ENCODE measurements around the gene MCC.

Gene MCC

GRCh38 chr5:113133211-113133975, 354.9 kb downstream of the MCC start:
- no peak overlapping the region for H3K27ac ChIP-seq (replicated peaks)
- H3K27me3 ChIP-seq (ENCODE audit: insufficient read depth, poor library complexity, severe bottlenecking) = no peaks in the 10 kb centered on the region
- H3K4me3 ChIP-seq (replicated peaks; ENCODE audit: insufficient read depth, low read length) = no peak overlapping the region
- no peak for TF ChIP-seq POLR2AphosphoS5 (IDR thresholded peaks at IDR 0.05; ENCODE audit: low read depth)
- TF ChIP-seq SPI1 (IDR thresholded peaks at IDR 0.05; ENCODE audit: borderline replicate concordance, low read depth) = peak; percentile 60
- no peak for DNase-seq (ENCODE audit: low read depth in 1 of 2, low spot score in 1 of 2)

GRCh38 chr5:113132564-113132963, 355.7 kb downstream of the MCC start:
- DNase-seq (ENCODE audit: low read depth in 1 of 2, low spot score in 1 of 2) = no peak
- no peak for TF ChIP-seq POLR2AphosphoS5 (IDR thresholded peaks at IDR 0.05; ENCODE audit: low read depth)
- TF ChIP-seq, protein P1, sequence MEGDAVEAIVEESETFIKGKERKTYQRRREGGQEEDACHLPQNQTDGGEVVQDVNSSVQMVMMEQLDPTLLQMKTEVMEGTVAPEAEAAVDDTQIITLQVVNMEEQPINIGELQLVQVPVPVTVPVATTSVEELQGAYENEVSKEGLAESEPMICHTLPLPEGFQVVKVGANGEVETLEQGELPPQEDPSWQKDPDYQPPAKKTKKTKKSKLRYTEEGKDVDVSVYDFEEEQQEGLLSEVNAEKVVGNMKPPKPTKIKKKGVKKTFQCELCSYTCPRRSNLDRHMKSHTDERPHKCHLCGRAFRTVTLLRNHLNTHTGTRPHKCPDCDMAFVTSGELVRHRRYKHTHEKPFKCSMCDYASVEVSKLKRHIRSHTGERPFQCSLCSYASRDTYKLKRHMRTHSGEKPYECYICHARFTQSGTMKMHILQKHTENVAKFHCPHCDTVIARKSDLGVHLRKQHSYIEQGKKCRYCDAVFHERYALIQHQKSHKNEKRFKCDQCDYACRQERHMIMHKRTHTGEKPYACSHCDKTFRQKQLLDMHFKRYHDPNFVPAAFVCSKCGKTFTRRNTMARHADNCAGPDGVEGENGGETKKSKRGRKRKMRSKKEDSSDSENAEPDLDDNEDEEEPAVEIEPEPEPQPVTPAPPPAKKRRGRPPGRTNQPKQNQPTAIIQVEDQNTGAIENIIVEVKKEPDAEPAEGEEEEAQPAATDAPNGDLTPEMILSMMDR (IDR thresholded peaks at IDR 0.05; ENCODE audit: insufficient read depth, low read length) = no peak
- no peak for TF ChIP-seq REST (IDR thresholded peaks at IDR 0.05; ENCODE audit: insufficient replicate concordance, low read depth)
- TF ChIP-seq GABPA (IDR thresholded peaks at IDR 0.05; ENCODE audit: low read depth) = no peak
- TF ChIP-seq SPI1 (IDR thresholded peaks at IDR 0.05; ENCODE audit: borderline replicate concordance, low read depth) = no peak
- Histone ChIP-seq H3K27ac (replicated peaks) (no peak overlapping the region), H3K4me3 (replicated peaks; ENCODE audit: insufficient read depth, low read length) (no peak overlapping the region), H3K27me3 (ENCODE audit: insufficient read depth, poor library complexity, severe bottlenecking) (no peaks in the 10 kb centered on the region)

GRCh38 chr5:113128641-113129330, 359.5 kb downstream of the MCC start:
- Histone ChIP-seq H3K4me3 (replicated peaks; ENCODE audit: insufficient read depth, low read length) (no peak overlapping the region), H3K27me3 (ENCODE audit: insufficient read depth, poor library complexity, severe bottlenecking) (no peaks in the 10 kb centered on the region), H3K27ac (replicated peaks) (no peak overlapping the region)
- DNase-seq (ENCODE audit: low read depth in 1 of 2, low spot score in 1 of 2) = no peak
- TF ChIP-seq SPI1 (IDR thresholded peaks at IDR 0.05; ENCODE audit: borderline replicate concordance, low read depth) (no peak), GABPA (IDR thresholded peaks at IDR 0.05; ENCODE audit: low read depth) (no peak), POLR2AphosphoS5 (IDR thresholded peaks at IDR 0.05; ENCODE audit: low read depth) (no peak), REST (IDR thresholded peaks at IDR 0.05; ENCODE audit: insufficient replicate concordance, low read depth) (no peak)
- TF ChIP-seq, protein P1 (IDR thresholded peaks at IDR 0.05; ENCODE audit: insufficient read depth, low read length) = no peak

- no peak for TF ChIP-seq REST (IDR thresholded peaks at IDR 0.05; ENCODE audit: insufficient replicate concordance, low read depth)
- no peak for TF ChIP-seq GABPA (IDR thresholded peaks at IDR 0.05; ENCODE audit: low read depth)
- TF ChIP-seq SPI1 (IDR thresholded peaks at IDR 0.05; ENCODE audit: borderline replicate concordance, low read depth) = no peak
- TF ChIP-seq, protein P1 (IDR thresholded peaks at IDR 0.05; ENCODE audit: insufficient read depth, low read length) = no peak
- no peak for TF ChIP-seq POLR2AphosphoS5 (IDR thresholded peaks at IDR 0.05; ENCODE audit: low read depth)
- no peak overlapping the region for H3K27ac ChIP-seq (replicated peaks)
- DNase-seq (ENCODE audit: low read depth in 1 of 2, low spot score in 1 of 2) = no peak
- no peak overlapping the region for H3K4me3 ChIP-seq (replicated peaks; ENCODE audit: insufficient read depth, low read length)
- H3K27me3 ChIP-seq (ENCODE audit: insufficient read depth, poor library complexity, severe bottlenecking) = no peaks in the 10 kb centered on the region
Measured at GRCh38 chr5:113128082-113128481, 360.2 kb downstream of the MCC start.
